Occipital lobe (tissue), 2 donors: ENCODE data around the gene RASGRP3. TPM values are rescaled to one million over a fixed set of nuclear protein-coding genes. Genes with fewer than 3 reads are reported as not detected.
"Not testable (repeated sequence)": the region's sequence is repeated elsewhere in the genome, so short reads cannot be mapped to it uniquely, and the experiment has no call there.

Source experiments
- DNase-seq: peaks from one replicate; lab custom pipeline; 2025; lab: John Stamatoyannopoulos, UW
- total RNA-seq: library from RNA; depleted of rRNA; stranded (reverse); fragments of >200 nt; gene quantifications from one replicate; pipeline ENCODE4 v1.2.3, GENCODE V29; 2014

Gene RASGRP3, protein sequence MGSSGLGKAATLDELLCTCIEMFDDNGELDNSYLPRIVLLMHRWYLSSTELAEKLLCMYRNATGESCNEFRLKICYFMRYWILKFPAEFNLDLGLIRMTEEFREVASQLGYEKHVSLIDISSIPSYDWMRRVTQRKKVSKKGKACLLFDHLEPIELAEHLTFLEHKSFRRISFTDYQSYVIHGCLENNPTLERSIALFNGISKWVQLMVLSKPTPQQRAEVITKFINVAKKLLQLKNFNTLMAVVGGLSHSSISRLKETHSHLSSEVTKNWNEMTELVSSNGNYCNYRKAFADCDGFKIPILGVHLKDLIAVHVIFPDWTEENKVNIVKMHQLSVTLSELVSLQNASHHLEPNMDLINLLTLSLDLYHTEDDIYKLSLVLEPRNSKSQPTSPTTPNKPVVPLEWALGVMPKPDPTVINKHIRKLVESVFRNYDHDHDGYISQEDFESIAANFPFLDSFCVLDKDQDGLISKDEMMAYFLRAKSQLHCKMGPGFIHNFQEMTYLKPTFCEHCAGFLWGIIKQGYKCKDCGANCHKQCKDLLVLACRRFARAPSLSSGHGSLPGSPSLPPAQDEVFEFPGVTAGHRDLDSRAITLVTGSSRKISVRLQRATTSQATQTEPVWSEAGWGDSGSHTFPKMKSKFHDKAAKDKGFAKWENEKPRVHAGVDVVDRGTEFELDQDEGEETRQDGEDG
- 11.1 TPM for total RNA-seq

DNA sequence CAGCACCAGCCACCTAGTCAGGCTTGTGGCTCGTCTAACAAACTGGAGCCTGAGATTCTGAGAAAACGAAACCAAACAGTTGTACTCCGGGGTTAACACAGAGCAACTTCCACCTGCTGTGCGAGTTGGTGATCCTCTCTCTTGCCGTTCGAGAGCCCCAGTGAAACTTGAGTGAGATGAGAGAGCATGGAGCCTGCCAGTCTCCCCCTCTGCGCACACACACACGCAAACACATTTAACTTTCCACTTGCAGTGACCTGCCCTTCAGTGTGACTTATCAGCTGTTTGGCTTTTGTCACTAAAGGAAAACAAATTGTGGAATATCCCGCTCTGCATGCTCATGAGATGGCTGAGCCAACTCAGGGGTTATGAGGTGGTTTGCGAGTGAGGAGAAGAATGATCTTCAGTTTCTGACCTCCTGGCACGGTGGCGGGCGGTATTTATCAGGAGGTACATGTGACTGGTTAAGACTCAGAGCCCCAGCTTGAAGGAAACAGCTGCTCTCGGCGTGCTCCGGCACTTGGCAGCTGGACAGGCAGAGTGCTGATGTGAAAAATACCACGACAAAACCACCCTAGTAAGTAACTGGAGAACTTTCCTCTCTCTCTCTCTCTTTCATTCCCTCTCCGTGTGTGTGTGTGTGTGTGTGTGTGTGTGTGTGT is at the start of gene RASGRP3:
TSS of gene RASGRP3 (plus strand) at position 519 of the 662 bp plus-strand sequence. CDS start 38,488 bp downstream, outside the sequence.
- peak; percentile 74 for DNase-seq

DNA sequence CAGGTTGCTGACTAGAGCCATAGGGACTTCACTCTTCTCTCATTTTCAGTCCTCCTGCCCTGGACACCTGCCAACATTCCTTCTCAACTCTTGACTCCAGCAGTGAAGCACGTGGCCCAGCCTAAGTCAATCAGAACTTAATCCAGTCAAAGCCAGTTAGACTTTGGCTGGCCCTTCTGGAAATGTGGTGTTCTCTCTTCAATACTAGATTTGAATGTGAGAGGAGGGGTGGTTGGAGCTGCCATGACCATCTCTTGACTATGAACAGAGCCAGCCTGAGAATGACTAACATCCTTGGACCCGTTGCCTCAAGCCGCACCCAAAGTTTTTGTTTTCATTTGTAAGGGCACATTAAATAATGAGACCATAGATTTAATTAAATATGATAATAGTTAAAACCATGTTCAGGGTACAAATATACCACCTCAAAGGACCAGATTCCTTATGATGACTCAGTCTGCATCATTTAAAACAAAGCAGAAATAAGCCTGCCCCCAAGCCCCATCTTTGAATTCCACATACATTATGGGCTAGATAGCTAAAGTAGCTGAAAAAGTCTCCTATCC is 49.7 kb upstream of the RASGRP3 start:
- no peak for DNase-seq

DNA sequence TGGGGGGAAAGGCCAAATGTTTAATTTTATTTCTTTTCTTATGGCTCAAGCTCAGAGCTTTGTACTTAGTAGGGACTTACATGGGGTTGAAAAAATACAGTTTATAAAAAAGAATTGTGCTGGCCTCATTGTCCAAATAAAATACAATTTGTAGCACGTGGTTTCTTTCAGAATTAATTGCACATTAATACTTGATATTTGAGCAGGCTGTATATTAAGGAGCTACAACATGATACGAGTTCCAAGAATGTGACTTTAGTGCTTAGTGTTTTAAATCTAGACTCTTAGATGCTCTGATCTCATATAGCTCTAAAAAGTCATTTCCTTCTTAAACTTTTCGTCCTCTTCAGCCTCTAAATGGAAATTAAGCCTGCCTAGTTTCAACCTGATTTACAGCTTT is 46.4 kb upstream of the RASGRP3 start:
- DNase-seq = no peak

DNA sequence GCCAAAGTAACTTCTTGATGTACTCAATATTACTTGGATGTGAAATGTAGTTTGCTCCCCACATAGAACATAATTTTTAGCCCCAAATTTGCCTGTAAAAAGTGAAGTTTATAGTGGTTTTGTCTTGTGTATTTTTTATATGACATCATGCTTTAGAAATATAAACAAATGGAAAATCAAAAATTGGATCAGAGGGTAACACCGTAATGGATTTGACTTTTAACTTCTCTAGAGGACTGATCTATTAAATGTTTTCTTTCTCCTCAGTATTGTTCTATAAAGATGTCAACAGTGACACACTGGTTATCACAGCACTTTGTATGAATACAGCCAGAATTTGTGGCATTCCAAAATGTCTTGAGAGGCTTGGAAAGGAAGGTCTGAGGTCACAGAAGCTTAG is 45.6 kb upstream of the RASGRP3 start:
- no peak for DNase-seq

DNA sequence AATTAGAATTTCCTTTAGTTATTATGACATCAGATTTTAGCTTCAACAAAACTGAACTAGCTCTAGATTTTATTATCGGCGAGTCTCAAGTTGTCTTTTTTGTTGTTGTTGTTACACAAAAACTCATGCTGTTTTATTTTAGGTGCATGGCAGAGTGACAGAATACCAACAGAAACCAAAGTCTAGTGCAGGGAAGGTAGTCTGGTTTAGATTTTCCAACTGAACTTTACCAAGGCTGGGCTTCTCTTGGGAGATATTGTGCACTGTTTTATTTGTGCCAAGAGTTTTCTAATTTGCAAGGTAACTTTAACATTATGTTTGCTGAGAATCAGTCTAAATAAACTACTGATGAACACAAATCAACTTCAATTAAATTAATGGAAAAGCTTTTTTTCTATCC is 43.6 kb upstream of the RASGRP3 start:
- no peak for DNase-seq

DNA sequence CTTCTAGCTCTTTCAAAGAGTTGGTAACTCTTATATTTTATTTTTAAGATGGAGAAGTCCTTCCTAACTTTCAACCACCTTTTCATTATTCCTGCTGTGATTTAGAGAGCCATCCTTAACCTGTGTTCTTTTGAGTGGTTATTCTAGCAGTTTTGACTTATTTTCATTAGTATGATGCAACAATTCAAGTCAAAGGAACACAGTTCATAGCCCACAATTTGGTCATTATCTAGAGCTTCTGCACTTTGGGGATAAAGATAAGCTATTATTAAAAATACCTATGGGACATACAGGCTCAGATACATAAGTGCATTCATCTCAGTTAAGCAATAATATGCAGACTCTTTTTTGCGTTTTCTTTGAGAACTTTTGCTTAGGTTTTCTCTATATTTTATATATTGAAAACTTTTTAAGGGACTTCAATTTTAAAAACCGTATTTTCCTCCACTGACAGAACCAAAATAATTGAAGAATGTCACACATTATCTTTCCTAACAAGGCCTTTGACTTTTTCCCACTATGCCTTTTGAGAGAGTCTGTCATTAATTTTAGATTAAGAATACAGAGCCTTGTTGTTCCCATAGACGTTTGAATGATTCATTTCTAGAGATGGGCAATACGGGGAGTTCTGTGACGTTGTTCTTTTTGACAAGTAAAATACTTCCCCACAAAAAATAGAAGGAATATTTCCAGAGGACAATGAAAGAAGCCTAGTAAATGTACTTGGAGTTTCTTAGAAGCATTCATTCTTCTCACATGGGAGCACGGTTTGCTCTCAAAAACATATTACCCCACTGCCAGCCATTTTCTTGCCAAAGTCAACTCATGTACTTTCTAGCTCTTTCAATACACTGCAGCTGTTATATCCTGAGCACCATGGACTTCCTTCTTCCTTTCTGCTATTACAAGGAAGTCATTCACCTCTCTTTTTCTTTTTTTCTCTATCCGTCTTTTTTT is 42.9 kb upstream of the RASGRP3 start:
- DNase-seq = no peak

DNA sequence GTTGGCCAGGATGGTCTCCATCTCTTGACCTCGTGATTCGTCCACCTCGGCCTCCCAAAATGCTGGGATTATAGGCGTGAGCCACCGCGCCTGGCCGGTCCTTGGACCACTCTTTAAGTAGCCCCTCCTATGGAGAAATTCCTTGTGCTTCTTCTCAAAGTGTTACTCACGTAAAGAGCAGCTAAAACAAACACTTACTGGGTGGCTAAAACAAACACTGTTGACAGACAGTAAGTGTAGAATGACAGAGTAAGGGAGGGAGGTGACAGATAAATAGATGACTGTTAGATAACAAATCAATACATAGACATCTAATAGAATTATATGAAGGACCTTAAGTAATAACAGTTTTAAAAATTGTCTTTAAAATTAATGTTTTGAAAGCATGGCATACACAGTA is 40.9 kb upstream of the RASGRP3 start:
- DNase-seq = no peak

DNA sequence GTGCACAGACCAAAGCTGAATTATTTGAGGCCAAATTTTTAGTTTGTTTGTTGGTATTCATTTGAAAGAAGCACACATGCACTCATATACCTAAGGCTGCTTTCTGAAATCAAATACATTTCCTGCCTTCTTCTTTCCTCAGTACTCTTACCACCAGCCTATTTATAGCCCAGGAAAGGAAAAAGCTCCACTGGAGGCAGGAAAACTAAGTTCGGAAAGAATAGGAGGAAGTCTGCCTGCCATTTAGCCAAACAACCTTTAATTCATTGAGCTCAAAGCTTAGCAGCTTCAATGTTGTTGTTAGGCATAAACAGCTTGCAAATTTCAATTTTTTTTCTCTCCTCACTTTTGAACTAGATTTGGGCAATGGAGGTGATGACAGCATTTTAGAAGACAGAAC is 40.4 kb upstream of the RASGRP3 start:
- DNase-seq = no peak

DNA sequence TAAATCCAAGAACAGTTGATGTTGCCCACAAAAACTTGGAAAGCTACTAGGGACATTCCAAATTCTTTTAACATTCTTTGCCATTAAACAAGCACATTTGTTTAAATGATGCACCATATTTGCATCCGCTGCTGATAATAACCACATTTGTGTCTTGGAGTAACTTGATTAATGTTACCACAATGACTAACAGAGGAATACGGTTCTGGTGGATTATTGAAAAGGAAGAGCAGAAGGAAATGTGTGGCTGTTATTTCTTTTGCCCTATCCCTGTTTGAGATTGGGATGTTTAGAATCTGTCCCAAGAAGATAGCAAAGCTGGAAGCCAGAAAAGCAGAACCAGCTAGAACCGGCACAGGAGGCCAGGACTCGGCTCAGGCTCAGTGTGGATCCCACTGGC is 39.2 kb upstream of the RASGRP3 start:
- DNase-seq = no peak

DNA sequence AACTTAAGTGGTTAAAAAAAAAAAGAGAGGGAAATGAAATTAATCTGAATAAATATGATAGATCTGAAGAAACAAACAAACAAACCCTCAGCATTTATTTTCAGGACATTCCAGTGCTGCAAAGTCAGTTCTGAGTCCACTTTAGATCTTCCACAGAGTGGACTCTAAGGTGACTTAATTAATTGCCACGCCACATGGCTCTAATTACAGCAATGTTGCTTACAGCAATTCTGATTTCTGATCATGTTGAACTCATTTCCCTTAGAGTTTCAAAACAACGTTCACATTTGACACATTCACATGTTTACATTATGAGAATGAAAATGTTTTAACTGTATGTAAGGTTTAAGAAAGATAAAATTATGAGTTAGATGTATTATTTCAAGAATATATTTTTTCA is 38.6 kb upstream of the RASGRP3 start:
- DNase-seq = no peak

DNA sequence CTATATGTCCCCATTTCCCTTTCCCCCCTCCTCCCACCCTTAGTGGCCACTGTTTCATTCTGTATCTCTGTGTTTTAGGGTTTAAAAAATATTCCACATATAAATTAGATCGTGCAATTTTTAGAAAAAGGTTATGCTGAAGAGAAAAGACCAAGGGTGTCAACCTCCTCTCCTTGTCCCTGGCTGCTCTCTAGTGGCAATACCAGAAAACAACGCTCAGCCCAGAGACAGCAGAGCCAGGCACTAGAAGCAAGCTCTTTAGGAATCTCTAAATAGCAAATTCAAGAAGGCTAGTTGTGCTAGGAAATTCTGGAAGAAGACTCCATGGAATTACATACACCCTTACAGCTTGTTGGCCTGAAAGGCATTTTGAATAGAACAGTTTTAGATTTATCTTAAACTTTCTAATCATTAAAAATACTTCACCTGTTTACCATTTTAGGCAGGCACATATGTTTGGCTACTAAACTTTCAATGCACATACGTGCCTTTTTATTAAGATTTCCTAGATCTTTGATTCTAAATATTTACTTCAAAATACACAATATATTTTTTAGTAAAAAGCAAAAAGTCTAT is 35.1 kb upstream of the RASGRP3 start:
- DNase-seq = peak; percentile 32

DNA sequence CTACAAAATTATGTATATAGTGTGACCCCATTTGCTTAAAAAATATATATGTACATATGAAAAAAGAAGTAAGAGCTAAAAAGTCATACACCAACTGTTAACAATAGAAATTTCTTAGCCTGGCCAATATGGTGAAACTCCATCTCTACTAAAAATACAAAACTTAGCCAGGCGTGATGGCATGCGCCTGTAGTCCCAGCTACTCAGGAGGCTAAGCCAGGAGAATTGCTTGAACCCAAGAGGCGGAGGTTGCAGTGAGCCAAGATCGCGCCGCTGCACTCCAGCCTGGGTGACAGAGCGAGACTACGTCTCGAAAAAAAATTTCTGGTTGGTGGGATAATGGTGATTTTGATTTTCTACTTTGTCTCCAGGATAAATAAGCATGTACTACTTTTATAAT is 34.4 kb upstream of the RASGRP3 start:
- not testable (repeated sequence) for DNase-seq

DNA sequence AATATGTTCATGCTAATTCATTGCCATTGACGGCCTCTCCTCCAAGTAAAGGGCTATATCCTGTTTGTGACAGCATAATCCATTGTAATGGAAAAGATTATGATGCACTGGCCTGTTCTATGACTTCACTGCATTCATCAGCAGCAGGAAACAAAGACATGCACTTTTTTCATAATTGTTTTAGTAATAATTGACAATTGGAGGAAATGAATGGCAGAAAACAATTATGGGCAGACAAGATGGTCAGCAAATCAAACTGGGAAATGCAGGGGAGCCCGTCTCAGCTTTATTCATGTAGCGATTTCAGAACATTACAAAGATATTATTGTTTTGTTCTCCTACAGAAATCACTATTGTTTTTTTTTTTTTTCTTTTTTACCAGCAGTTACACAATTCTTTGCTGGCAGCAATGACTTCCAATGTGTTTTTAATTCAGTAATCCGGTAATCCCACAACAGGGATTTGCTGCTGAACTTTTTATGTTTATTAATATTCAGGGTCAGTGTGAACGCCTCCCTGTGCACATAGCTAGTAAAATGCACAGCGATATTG is 33.8 kb upstream of the RASGRP3 start:
- no peak for DNase-seq

DNA sequence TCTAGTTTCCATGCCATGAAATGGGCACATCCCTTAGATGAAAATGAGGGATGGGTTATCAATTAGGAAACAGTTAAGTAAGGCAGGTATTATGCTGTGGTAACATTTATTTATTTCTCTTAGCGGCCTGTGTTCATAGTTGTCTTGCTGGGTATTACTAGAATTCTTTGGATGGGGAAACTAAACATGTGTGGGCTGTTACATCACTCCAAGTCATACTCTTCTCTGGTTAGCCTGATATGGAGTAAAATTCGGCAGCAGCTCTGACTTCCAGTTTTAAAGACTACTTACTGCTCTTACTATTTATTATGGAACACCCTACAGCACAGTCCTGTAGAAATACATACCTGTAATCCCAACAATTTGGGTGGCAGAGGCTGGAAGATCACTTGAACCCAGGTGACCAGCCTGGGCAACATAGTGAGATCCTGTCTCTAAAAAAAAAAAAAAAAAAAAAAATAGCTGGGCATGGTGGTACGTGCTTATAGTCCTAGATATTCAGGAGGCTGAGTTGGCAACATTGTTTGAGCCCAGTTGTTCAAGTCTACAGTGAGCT is 33.1 kb upstream of the RASGRP3 start:
- no peak for DNase-seq

DNA sequence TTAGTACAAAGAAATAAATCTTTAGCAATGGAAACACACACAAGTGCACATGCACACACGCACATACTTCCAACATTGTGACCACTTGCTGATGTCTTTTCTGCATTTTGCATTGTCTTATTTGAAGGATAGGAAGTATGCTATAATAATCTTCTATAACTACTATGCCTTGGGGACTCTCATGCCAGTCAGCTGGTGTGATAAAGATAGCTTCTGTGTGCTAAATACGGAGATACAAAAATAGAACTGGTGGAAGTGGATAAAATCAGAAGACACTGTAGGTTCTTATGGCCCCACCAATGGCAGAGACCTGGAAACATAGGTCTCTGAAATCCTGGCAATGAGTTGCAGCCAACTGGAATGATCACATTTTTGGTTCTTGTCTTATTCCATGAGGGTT is 31.5 kb upstream of the RASGRP3 start:
- no peak for DNase-seq

DNA sequence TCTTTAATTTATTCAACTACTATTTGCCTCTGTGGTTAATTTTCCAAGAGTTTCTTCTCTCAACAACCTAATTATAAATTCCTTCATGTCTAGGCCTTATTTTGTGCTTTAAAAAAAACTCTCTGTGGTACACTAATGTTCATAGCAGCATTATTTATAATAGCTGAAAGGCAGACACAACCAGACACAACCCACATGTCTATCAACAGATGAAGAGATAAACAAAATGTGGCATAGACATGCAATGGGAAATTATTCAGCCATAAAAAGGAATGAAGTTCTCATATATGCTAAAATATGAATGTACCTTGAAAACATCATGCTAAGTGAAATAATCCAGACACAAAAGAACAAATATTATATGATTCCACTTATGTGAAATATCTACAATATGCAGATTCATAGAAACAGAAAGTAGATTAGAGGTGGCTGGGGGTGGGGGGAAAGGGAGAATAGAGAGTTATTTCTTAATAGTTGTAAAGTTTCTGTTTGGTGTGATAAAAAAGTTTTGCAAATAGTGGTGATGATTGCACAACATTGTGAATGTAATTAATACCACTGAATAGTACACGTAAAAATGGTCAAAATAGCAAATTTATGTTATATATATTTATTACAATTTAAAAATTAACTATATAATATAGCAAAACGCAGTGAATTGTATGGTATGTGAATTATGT is 28.1 kb upstream of the RASGRP3 start:
- no peak for DNase-seq

DNA sequence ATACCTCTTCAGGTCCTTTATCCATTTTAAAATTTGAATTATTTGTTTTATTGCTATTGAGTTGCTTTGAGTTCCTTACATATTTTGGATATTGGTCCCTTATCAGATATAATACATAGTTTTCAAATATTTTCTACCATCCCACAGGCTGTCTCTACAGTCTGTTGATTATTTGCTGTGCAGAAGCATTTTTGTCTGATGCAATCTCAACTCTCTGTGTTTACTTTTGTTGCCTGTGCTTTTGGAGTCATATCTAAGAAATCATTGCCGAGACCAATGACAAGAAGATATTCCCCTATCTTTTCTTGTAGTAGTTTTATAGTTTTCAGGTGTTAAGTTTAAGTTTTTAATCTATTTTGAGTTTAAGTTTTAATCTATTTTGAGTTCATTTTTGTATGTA is 25.2 kb upstream of the RASGRP3 start:
- DNase-seq = no peak

DNA sequence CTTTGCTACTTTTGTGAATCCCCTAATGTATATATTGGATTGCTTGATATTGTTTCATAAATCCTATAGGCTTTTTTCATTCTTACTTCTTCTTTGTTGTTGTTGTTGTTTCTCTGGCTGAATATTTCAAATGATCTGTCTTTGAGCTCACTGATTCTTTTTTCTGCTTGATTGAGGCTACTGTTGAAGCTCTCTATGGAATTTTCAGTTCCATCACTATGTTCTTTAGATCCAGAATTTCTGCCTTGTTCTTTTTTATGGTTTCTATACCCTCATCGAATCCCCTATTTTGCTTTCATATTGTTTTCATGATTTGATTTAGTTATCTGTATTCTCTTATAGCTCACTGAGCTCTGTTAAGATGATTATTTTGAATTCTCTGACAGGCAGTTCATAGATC is 24.6 kb upstream of the RASGRP3 start:
- DNase-seq = no peak

DNA sequence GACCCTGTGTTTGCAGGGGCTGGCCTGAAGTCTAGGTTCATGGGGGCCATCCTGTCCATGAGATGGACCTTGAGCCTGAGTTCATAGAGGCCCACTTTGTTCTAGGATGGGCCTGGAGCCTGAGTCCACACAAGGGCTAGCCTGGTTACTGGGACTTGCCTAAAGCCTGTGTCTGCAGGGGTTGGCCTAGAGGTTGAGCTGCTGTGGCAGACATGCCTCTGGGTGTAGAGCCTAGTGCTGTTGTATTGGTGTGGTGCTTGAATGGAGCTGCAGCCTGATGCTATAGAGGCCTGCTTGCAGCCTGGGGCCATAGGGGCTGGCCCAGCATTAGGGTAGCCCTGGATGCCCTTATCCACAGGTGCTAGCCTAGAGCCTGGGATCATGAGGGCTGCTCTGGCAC is 23.9 kb upstream of the RASGRP3 start:
- no peak for DNase-seq
